GM19324 (cell line): ENCODE results near the gene OR10R2.

Source experiments
- ATAC-seq: cut with Tn5 transposase; IDR thresholded peaks from one replicate; pipeline ENCODE4 v1.9.1; 2021; ENCODE audit warnings: mild to moderate bottlenecking, moderate library complexity; ENCODE audit not compliant: unreplicated experiment, low FRiP score

OR10R2 gene

GRCh38 chr1:158521666-158522058 lies 49.6 kb downstream of the OR10R2 start:
- ATAC-seq: no peak

GRCh38 chr1:158527190-158527815 lies 55.3 kb downstream of the OR10R2 start:
- no peak for ATAC-seq
